Measurements from ENCODE around the gene TANC1. TPM values are rescaled to one million over a fixed set of nuclear protein-coding genes. Genes with fewer than 3 reads are reported as not detected.
A peak's percentile ranks its signal among the peaks of the same experiment; 100 is the strongest.

The TANC1 gene
- polyA plus RNA-seq, 2 of the 4 experiments (the other 2 are of a cell fraction) = 9.2 to 21.2 TPM

DNA sequence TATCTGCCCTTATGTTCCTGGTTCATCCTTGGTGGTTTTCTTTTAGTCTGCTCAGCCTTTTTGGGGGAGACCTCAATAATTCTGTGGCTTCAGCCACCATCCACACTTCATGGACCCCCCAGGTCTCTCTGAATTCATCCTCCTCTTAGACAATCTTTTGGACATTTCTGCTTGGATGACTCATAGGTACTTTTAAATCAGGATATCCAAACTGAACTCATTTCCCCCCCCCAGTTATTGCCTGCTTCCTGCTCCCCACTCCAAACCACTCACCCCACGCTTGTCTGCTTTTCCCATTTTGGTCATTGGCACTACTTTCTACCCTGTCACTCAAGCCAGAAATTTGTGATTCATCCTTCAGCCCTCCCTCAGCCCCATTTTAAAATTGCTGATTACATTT lies 78.5 kb downstream of the TANC1 start:
- no peak for DNase-seq (ENCODE audit: low read depth in 1 of 2, low spot score in 1 of 2)

GRCh38 chr2:159050426-159050825 lies 82.0 kb downstream of the TANC1 start:
- POLR2A ChIA-PET = no interaction called here
- no peak overlapping the region for H3K27ac ChIP-seq
- no peak for FAIRE-seq
- no peaks in the 10 kb centered on the region for H3K9me3 ChIP-seq
- H3K4me1 ChIP-seq = peaks cover 15% of the 10 kb centered on the region; the same call in 2 of the 3 replicates
- no peak for DNase-seq (ENCODE audit: low read depth in 1 of 2, low spot score in 1 of 2)
- H3K4me3 ChIP-seq = no peak overlapping the region
- CTCF ChIA-PET = interaction anchor here (1.7 kb wide), 1 partner anchor 69 kb away, joined by 5 read pairs; no protein-coding TSS in a partner anchor
- H3K4me2 ChIP-seq = no peak overlapping the region
- ATAC-seq = no peak
- 90% methylated on average over 1 of the region's 1 CpG for WGBS (ENCODE audit: missing lambda C conversion rate)
- TF ChIP-seq BHLHE40 (IDR thresholded peaks at IDR 0.05; ENCODE audit: low read depth, low read length) = no peak
- no peak for TF ChIP-seq ZFP36 (IDR thresholded peaks at IDR 0.05; ENCODE audit: borderline replicate concordance, partially characterized antibody)
- TF ChIP-seq NPAS2 (CRISPR knock-in tag; IDR thresholded peaks at IDR 0.05; ENCODE audit: borderline replicate concordance) = no peak

More for the DNA sequence above, 78.5 kb downstream of the TANC1 start:
- ATAC-seq = no peak
- H3K4me2 ChIP-seq = no peak overlapping the region
- WGBS (ENCODE audit: missing lambda C conversion rate) = 92% methylated on average over 1 of the region's 1 CpG
- H3K9me3 ChIP-seq = no peaks in the 10 kb centered on the region
- H3K4me3 ChIP-seq = no peak overlapping the region
- no peak for FAIRE-seq
- peaks cover 13% of the 10 kb centered on the region; the same call in 2 of the 3 replicates for H3K4me1 ChIP-seq
- TF ChIP-seq FOSL2 (IDR thresholded peaks at IDR 0.05) (no peak), FOSL2 (CRISPR knock-in tag; IDR thresholded peaks at IDR 0.05) (peak; percentile 37), MAZ (IDR thresholded peaks at IDR 0.05; ENCODE audit: borderline replicate concordance, low read depth, low read length) (no peak)
- ChIA-PET POLR2A (no interaction called here), CTCF (interaction anchor here (0.8 kb wide), 1 partner anchor 18 kb away, joined by 3 read pairs; no protein-coding TSS in a partner anchor)
- H3K27ac ChIP-seq = no peak overlapping the region

DNA sequence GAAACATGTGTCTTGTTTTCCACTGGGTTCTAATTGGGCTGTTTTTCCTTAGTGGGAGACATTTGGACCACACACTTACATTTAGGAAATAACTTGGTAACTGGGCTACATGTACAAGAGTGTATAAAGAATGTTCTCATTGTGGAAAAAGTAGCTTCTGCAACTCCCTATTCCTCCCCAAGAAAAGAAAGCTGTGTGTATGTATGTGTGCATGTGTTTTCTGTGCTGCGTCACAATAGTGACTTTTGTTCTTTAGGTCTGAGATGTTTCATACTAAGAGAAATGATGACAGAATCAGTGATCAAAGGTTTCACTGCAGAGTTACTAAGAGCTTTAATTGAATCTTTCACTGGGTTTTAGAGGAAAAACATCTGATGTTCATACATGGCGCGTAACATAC lies 82.7 kb downstream of the TANC1 start:
- CTCF ChIA-PET = interaction anchor here (1.5 to 1.7 kb wide), 2 partner anchors 15 to 68 kb away, joined by 5 to 8 read pairs; no protein-coding TSS in a partner anchor
- no peak for FAIRE-seq

More for the DNA sequence above, 82.7 kb downstream of the TANC1 start:
- POLR2A ChIA-PET = no interaction called here
- Histone ChIP-seq H3K4me1 (peaks cover 18% of the 10 kb centered on the region; the same call in 2 of the 3 replicates), H3K27ac (no peak overlapping the region), H3K4me3 (no peak overlapping the region), H3K4me2 (no peak overlapping the region), H3K9me3 (no peaks in the 10 kb centered on the region)
- no peak for DNase-seq (ENCODE audit: low read depth in 1 of 2, low spot score in 1 of 2)
- no peak for ATAC-seq
- no peak for TF ChIP-seq CBX2 (IDR thresholded peaks at IDR 0.05; ENCODE audit: borderline replicate concordance, low read depth)
- no peak for TF ChIP-seq FOXS1 (CRISPR knock-in tag; IDR thresholded peaks at IDR 0.05)
- TF ChIP-seq ZFP36 (IDR thresholded peaks at IDR 0.05; ENCODE audit: borderline replicate concordance, partially characterized antibody) = no peak
- TF ChIP-seq JUNB (IDR thresholded peaks at IDR 0.05) = no peak
- TF ChIP-seq, protein P1, sequence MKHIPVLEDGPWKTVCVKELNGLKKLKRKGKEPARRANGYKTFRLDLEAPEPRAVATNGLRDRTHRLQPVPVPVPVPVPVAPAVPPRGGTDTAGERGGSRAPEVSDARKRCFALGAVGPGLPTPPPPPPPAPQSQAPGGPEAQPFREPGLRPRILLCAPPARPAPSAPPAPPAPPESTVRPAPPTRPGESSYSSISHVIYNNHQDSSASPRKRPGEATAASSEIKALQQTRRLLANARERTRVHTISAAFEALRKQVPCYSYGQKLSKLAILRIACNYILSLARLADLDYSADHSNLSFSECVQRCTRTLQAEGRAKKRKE (CRISPR knock-in tag; IDR thresholded peaks at IDR 0.05; ENCODE audit: low read depth) = no peak
- TF ChIP-seq ZC3H11A (IDR thresholded peaks at IDR 0.05) = no peak
- TF ChIP-seq TP53 (CRISPR knock-in tag; IDR thresholded peaks at IDR 0.05) = no peak
- no peak for TF ChIP-seq KDM1A (IDR thresholded peaks at IDR 0.05; ENCODE audit: low read depth)
- TF ChIP-seq MAZ (IDR thresholded peaks at IDR 0.05; ENCODE audit: borderline replicate concordance, low read depth, low read length) = no peak
- no peak for TF ChIP-seq HES2 (IDR thresholded peaks at IDR 0.05)
- TF ChIP-seq NPAS2 (CRISPR knock-in tag; IDR thresholded peaks at IDR 0.05; ENCODE audit: borderline replicate concordance) = no peak
- no peak for TF ChIP-seq HMGXB4 (CRISPR knock-in tag; IDR thresholded peaks at IDR 0.05; ENCODE audit: borderline replicate concordance)
- TF ChIP-seq ZSCAN20 (CRISPR knock-in tag; IDR thresholded peaks at IDR 0.05) = no peak
- TF ChIP-seq BCL3 (IDR thresholded peaks at IDR 0.05) = no peak
- no peak for TF ChIP-seq SREBF2 (IDR thresholded peaks at IDR 0.05)
- WGBS (ENCODE audit: missing lambda C conversion rate) = 98% methylated on average over 3 of the region's 3 CpGs

All from A549 (cell line).